Sigmoid colon (tissue), 7 donors: Measurements from ENCODE around the gene KAZN. TPM values are rescaled to one million over a fixed set of nuclear protein-coding genes. Genes with fewer than 3 reads are reported as not detected.

Experiments used
- DNase-seq: peaks from one replicate; pipeline ENCODE4 v3.0.0-alpha.2; 2019
- H3K27ac ChIP-seq, 4 donors: fragments of 200-600 bp; sonication (generic); one replicate each; pipeline ENCODE4 v1.5.1; 2016 to 2019; ENCODE audit warnings: mild to moderate bottlenecking in 1 of 4
- H3K27me3 ChIP-seq, 3 donors: fragments of 200-600 bp; sonication (generic); one replicate each; pipeline ENCODE4 v1.5.1; 2019; ENCODE audit warnings: mild to moderate bottlenecking in 1 of 3
- H3K36me3 ChIP-seq, 4 donors: fragments of 200-600 bp; sonication (generic); one replicate each; pipeline ENCODE4 v1.5.1; 2016 to 2019
- H3K4me1 ChIP-seq, 4 donors: fragments of 200-600 bp; sonication (generic); one replicate each; pipeline ENCODE4 v1.5.1; 2017 to 2019
- H3K4me3 ChIP-seq, 4 donors: fragments of 200-600 bp; sonication (generic); one replicate each; pipeline ENCODE4 v1.5.1; 2017 to 2019; ENCODE audit warnings: mild to moderate bottlenecking in 2 of 4, moderate library complexity in 1 of 4
- H3K9me3 ChIP-seq, 4 donors: fragments of 200-600 bp in 3 of 4; sonication (generic) in 3 of 4; one replicate each; pipeline versions ENCODE4 v1.5.1 to v1.6.1; 2013 to 2019
- EP300 ChIP-seq, 4 donors: sonication (generic); formaldehyde crosslinking; IDR thresholded peaks; one replicate each; pipeline ENCODE4 v1.6.1; 2017; ENCODE audit warnings: antibody characterized with exemption in 4 of 4
- POLR2A ChIP-seq, 2 donors: fragments of 450-650 bp; IDR thresholded peaks; one replicate each; pipeline ENCODE4 v1.6.1; 2016; ENCODE audit warnings: antibody characterized with exemption in 2 of 2, mild to moderate bottlenecking in 2 of 2, moderate library complexity in 2 of 2
- POLR2AphosphoS5 ChIP-seq, 4 donors: sonication (generic); formaldehyde crosslinking; IDR thresholded peaks; one replicate each; pipeline ENCODE4 v1.6.1; 2017; ENCODE audit warnings: antibody characterized with exemption in 4 of 4
- WGBS, 2 donors: extraction: QIAGEN DNeasy Blood & Tissue Kit; methylation state at CpG; one replicate each; pipeline ENCODE4 v1.1.7; 2013; 5-methylcytosine and 5-hydroxymethylcytosine counted together
- intact Hi-C: fragments of 100-400 bp; cut with DNase I; formaldehyde crosslinking; loops from one replicate; pipeline ENCODE4 v1.15.1; 2023
- polyA plus RNA-seq, 3 donors: library from polyadenylated mRNA; stranded (reverse); fragments of 200-250 nt; gene quantifications; one replicate each; pipeline ENCODE4 v1.2.3, GENCODE V29; 2013
- total RNA-seq, 4 donors: library from RNA; depleted of rRNA; stranded (reverse); fragments of >200 nt; gene quantifications; one replicate each; pipeline ENCODE4 v1.1.0, GENCODE V29; 2016
- TF ChIP-seq, protein P1 (sequence below), 4 experiments: fragments of 450-650 bp in 3 of 4; fragments of 200-600 bp in 1 of 4; IDR thresholded peaks; one replicate each; pipeline ENCODE4 v1.5.1; 2016 to 2019; ENCODE audit warnings: antibody characterized with exemption in 4 of 4, mild to moderate bottlenecking in 3 of 4, moderate library complexity in 2 of 4
- donor health status: healthy with polysubstance abuse.
- donor health status: Bipolar disorder and iron deficiency.
- donor health status: healthy.

KAZN gene
- total and polyA plus RNA-seq, 7 donors, result 2.5 to 11.4 (median 5.6) TPM

DNA sequence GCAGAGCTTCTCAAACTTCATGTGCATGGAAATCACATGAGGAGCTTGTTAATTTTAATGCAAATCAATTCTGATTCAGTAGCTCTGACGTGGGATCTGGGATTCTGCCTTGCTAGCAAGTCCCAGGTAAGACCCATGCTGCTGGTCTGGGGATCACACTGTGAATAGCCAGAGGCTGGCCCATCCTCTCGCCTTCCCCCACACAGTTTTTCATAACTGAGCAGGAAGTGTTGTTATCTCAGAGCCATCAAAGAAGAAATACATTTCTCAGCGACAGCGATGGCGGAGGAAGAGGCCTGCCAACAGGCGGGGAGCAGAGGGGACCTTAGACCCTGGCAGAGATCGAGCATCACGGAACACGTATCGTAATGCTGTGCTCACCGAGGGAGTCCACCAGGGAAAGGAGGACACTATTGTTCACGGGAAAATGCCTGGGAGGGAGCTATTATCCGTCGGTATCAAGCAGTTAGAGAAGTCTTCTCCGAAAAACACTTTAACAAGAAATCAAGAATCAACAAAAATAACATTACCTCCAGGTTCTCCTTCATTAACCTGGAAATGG is 286.2 kb downstream of the KAZN start:
- no peak for DNase-seq
- Histone ChIP-seq H3K36me3 (no peaks in the 10 kb centered on the region), H3K4me1 (no peaks in the 10 kb centered on the region), H3K9me3 (no peaks in the 10 kb centered on the region), H3K4me3 (no peak overlapping the region), H3K27ac (no peak overlapping the region), H3K27me3 (no peaks in the 10 kb centered on the region)
- WGBS, 2 donors, result 78 to 87% methylated on average over 15 of the region's 15 CpGs
- intact Hi-C loops, result no loop called here
- TF ChIP-seq EP300 (IDR thresholded peaks at IDR 0.05), result no peak
- TF ChIP-seq, protein P1, sequence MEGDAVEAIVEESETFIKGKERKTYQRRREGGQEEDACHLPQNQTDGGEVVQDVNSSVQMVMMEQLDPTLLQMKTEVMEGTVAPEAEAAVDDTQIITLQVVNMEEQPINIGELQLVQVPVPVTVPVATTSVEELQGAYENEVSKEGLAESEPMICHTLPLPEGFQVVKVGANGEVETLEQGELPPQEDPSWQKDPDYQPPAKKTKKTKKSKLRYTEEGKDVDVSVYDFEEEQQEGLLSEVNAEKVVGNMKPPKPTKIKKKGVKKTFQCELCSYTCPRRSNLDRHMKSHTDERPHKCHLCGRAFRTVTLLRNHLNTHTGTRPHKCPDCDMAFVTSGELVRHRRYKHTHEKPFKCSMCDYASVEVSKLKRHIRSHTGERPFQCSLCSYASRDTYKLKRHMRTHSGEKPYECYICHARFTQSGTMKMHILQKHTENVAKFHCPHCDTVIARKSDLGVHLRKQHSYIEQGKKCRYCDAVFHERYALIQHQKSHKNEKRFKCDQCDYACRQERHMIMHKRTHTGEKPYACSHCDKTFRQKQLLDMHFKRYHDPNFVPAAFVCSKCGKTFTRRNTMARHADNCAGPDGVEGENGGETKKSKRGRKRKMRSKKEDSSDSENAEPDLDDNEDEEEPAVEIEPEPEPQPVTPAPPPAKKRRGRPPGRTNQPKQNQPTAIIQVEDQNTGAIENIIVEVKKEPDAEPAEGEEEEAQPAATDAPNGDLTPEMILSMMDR (IDR thresholded peaks at IDR 0.05), result no peak
- TF ChIP-seq POLR2AphosphoS5 (IDR thresholded peaks at IDR 0.05), result no peak
- TF ChIP-seq POLR2A (IDR thresholded peaks at IDR 0.05), result no peak

DNA sequence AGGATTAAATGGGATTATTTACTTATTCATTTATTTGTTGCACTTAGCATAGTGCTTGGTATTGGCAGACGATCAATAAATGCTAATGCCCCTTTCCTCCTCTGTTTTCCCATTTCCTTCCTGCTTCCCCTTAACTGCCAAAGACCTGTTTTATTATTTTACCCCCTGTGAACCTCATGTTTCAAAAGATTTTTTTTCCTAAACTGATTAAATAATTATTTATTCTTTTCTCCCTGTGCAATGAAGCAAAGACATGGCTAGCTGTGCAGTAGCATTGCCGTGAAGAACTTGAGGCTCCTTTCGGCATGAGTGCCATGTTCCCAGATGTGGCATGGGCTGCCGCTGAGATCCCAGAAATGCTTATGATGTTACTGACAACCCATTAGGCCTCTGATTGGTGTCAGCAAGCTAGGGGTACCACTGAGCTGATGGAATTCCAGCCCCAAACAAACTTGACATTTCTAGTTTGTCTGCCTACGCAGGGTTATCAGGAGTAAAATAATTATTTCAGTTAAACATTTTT is 288.6 kb downstream of the KAZN start:
- Histone ChIP-seq H3K4me1 (no peaks in the 10 kb centered on the region), H3K36me3 (no peaks in the 10 kb centered on the region), H3K9me3 (no peaks in the 10 kb centered on the region), H3K27ac (no peak overlapping the region), H3K27me3 (no peaks in the 10 kb centered on the region), H3K4me3 (no peak overlapping the region)
- TF ChIP-seq EP300 (IDR thresholded peaks at IDR 0.05), result no peak
- no peak for TF ChIP-seq POLR2AphosphoS5 (IDR thresholded peaks at IDR 0.05)
- TF ChIP-seq, protein P1 (IDR thresholded peaks at IDR 0.05), result no peak
- TF ChIP-seq POLR2A (IDR thresholded peaks at IDR 0.05), result no peak
- DNase-seq, result no peak
- intact Hi-C loops, result no loop called here
- WGBS, 2 donors, result 91 to 92% methylated on average over 5 of the region's 5 CpGs

DNA sequence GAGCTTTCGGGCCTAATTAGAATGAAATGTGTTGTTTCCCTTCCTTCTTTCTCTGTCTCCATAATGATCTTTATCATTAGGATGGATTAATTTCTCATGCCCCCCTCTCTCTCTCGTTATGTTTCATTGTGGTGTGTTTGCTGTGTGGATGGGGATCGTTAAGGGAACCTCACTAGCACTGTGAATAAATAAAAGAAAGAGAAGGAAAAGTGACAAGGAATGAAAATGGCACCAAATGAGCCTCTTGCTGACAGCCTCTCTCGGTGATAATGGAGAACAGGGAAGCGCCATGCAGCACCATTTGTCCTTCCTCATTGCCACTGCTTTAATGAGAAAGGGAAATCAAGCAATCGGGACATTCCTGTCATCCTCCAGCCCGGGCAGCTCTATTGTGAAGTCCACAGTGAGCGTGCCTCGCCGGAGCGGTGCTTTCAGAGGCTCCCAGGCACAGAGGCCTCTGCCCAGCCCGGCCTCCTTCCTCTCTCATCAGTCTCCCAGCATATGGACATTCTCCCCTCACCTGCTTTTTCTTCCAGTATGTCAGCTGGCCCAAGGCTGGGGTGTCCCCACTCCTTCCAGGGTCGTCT is 289.4 kb downstream of the KAZN start:
- H3K4me1 ChIP-seq, result no peaks in the 10 kb centered on the region
- no peak overlapping the region for H3K4me3 ChIP-seq
- TF ChIP-seq EP300 (IDR thresholded peaks at IDR 0.05), result no peak
- no peak for TF ChIP-seq POLR2A (IDR thresholded peaks at IDR 0.05)
- TF ChIP-seq POLR2AphosphoS5 (IDR thresholded peaks at IDR 0.05), result no peak
- TF ChIP-seq, protein P1 (IDR thresholded peaks at IDR 0.05), result no peak
- no peaks in the 10 kb centered on the region for H3K27me3 ChIP-seq
- H3K27ac ChIP-seq, result no peak overlapping the region
- no peak for DNase-seq
- 88 to 90% methylated on average over 13 of the region's 13 CpGs for WGBS, 2 donors
- no peaks in the 10 kb centered on the region for H3K36me3 ChIP-seq
- H3K9me3 ChIP-seq, result no peaks in the 10 kb centered on the region
- intact Hi-C loops, result no loop called here

DNA sequence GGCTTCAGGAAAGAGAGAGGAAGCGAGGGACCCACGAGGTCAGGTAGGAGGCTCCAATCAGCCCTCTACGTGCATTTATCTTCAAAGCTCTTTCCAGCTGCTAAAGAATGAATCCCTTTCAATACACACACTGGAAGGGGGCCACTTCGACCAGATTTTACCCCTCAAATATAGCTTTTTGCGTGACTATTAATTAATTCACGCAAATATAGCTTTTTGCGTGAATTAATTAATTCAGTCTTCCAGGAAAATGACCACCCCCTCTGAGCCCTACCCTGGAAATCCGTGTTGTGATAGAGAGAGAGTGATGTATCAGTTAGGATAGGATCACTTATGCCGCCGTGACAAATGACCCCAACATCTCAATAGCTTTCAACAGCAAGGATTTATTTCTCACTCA is 289.9 kb downstream of the KAZN start:
- no peak for TF ChIP-seq EP300 (IDR thresholded peaks at IDR 0.05)
- no peak for TF ChIP-seq POLR2AphosphoS5 (IDR thresholded peaks at IDR 0.05)
- TF ChIP-seq, protein P1 (IDR thresholded peaks at IDR 0.05), result no peak
- TF ChIP-seq POLR2A (IDR thresholded peaks at IDR 0.05), result no peak
- Histone ChIP-seq H3K4me1 (no peaks in the 10 kb centered on the region), H3K36me3 (no peaks in the 10 kb centered on the region), H3K27ac (no peak overlapping the region), H3K9me3 (no peaks in the 10 kb centered on the region), H3K4me3 (no peak overlapping the region), H3K27me3 (no peaks in the 10 kb centered on the region)
- no peak for DNase-seq
- WGBS, 2 donors, result 91 to 95% methylated on average over 10 of the region's 10 CpGs
- intact Hi-C loops, result no loop called here
